DMS153 treated with DMSO at 0.1 percent for 48 hours (cell line): ENCODE results near the gene NUMBL.
"Not testable (repeated sequence)": the region's sequence is repeated elsewhere in the genome, so short reads cannot be mapped to it uniquely, and the experiment has no call there.

Source experiments
- DNase-seq: peaks from one replicate; lab custom pipeline; 2025; ENCODE audit not compliant: unreplicated experiment; lab: John Stamatoyannopoulos, UW

NUMBL gene

GRCh38 chr19:40690050-40690692, at the start of gene NUMBL:
TSS of gene NUMBL (minus strand) at chr19:40690651. CDS start at chr19:40690483, 168 bp downstream.
- no peak for DNase-seq

GRCh38 chr19:40739030-40739839, 48.8 kb upstream of the NUMBL start:
- DNase-seq: no peak

GRCh38 chr19:40737102-40737644, 46.7 kb upstream of the NUMBL start:
- no peak for DNase-seq

- no peak for DNase-seq
Observed at GRCh38 chr19:40736661-40737060, 46.2 kb upstream of the NUMBL start.

GRCh38 chr19:40735013-40735771, 44.7 kb upstream of the NUMBL start:
- DNase-seq: no peak

- DNase-seq: no peak
Observed at GRCh38 chr19:40733149-40733548, 42.7 kb upstream of the NUMBL start.

- DNase-seq: not testable (repeated sequence)
Observed at GRCh38 chr19:40732304-40732703, 41.9 kb upstream of the NUMBL start.

- DNase-seq: not testable (repeated sequence)
Observed at GRCh38 chr19:40730065-40730464, 39.6 kb upstream of the NUMBL start.

GRCh38 chr19:40726279-40726678, 35.8 kb upstream of the NUMBL start:
- DNase-seq: no peak

- no peak for DNase-seq
Observed at GRCh38 chr19:40724855-40725254, 34.4 kb upstream of the NUMBL start.

- no peak for DNase-seq
Observed at GRCh38 chr19:40724315-40724714, 33.9 kb upstream of the NUMBL start.

- DNase-seq: no peak
Observed at GRCh38 chr19:40723661-40724254, 33.3 kb upstream of the NUMBL start.

- no peak for DNase-seq
Observed at GRCh38 chr19:40721936-40722661, 31.6 kb upstream of the NUMBL start.

GRCh38 chr19:40721140-40721486, 30.7 kb upstream of the NUMBL start:
- no peak for DNase-seq

- DNase-seq: no peak
Observed at GRCh38 chr19:40719414-40719894, 29.0 kb upstream of the NUMBL start.

GRCh38 chr19:40718774-40719391, 28.4 kb upstream of the NUMBL start:
- DNase-seq: no peak

GRCh38 chr19:40717880-40718773, 27.7 kb upstream of the NUMBL start:
- DNase-seq: no peak

- no peak for DNase-seq
Observed at GRCh38 chr19:40717325-40717879, 27.0 kb upstream of the NUMBL start.
